ENCODE measurements around the gene PLXNA4.

DNA sequence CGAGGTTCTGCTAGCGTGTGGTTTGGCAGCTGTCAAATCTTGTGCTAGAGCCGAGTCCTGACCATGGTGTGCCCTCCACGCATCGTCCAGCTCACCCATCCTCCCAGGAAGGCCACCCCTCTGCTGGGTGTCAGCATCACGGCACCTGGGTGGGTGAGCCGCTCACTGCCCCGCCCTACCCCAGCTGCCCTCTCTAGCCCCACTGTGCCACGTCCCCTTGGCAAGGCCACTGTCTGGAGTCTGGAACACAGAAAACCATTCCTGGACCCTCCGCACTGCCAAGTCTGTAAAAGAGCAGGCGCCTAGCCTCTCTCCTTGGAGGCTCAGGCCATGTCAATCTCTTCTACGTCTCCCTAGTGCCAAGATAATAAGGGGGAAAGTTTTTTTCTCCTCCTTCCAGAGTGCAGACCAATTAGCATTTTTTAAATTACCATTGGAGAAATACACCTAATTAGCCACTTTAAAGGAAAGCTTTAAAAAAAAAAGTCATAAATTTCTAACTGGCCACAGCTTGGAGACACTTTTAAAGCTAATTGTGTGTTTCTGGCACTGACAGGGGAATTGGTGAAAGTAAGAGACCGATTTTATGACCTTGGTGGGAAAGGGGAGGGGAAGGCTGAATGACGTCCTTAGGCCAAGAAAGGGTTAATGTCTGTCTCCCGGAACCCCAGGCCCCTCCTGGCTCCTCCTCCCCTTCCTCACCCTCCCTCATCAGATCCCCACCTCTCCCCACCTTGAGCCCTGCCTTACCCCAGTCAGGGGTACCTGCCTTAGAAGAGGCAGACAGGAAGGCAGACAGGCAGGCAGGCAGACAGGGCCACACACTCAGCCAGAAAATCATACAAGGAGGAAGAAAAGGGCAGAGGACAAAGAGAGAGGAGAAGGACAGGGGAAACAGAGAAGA, 151.2 kb downstream of the PLXNA4 start:
- TF ChIP-seq CTCF (IDR thresholded peaks at IDR 0.05) (no peak), EZH2 (IDR thresholded peaks at IDR 0.05; ENCODE audit: borderline replicate concordance, insufficient read depth, low read depth, low read length, poor library complexity, severe bottlenecking) (no peak)

All from B cell (primary cell).